COLO829 (cell line): ENCODE data around the gene TIMM9.
"Not testable (repeated sequence)": the region's sequence is repeated elsewhere in the genome, so short reads cannot be mapped to it uniquely, and the experiment has no call there.

Source experiments
- DNase-seq: peaks from one replicate; pipeline ENCODE4 v3.0.0; 2012; ENCODE audit warnings: low spot score

The TIMM9 gene

GRCh38 chr14:58427281-58428117 lies at the start of gene TIMM9, which contains the start of gene KIAA0586:
Gene TIMM9, minus strand, starts transcription at chr14:58427531. Its CDS starts 15,586 bp downstream, at chr14:58411945.
Gene KIAA0586, plus strand, starts transcription at chr14:58427719. Its CDS starts 546 bp downstream, at chr14:58428265.
- peak; percentile 99 for DNase-seq

GRCh38 chr14:58476320-58476719 lies 49.0 kb upstream of the TIMM9 start:
- DNase-seq, result no peak

- DNase-seq, result no peak
Measured at GRCh38 chr14:58469309-58469708, 42.0 kb upstream of the TIMM9 start.

- no peak for DNase-seq
Measured at GRCh38 chr14:58467575-58467974, 40.2 kb upstream of the TIMM9 start.

GRCh38 chr14:58466459-58466858 lies 39.1 kb upstream of the TIMM9 start:
- no peak for DNase-seq

- DNase-seq, result peak; percentile 56
Measured at GRCh38 chr14:58465421-58465820, 38.1 kb upstream of the TIMM9 start.

- no peak for DNase-seq
Measured at GRCh38 chr14:58464652-58465051, 37.3 kb upstream of the TIMM9 start.

- DNase-seq, result no peak
Measured at GRCh38 chr14:58463147-58463546, 35.8 kb upstream of the TIMM9 start.

GRCh38 chr14:58460772-58461171 lies 33.4 kb upstream of the TIMM9 start:
- no peak for DNase-seq

GRCh38 chr14:58455593-58456265 lies 28.4 kb upstream of the TIMM9 start:
- peak; percentile 88 for DNase-seq

GRCh38 chr14:58444627-58445026 lies 17.3 kb upstream of the TIMM9 start:
- no peak for DNase-seq

- no peak for DNase-seq
Measured at GRCh38 chr14:58439476-58439875, 12.1 kb upstream of the TIMM9 start.

GRCh38 chr14:58430156-58430555 lies 2.8 kb upstream of the TIMM9 start:
- no peak for DNase-seq

- peak; percentile 58 for DNase-seq
Measured at GRCh38 chr14:58428118-58428683, 870 bp upstream of the TIMM9 start.

GRCh38 chr14:58426670-58427280 lies 556 bp downstream of the TIMM9 start:
- DNase-seq, result peak; percentile 57

GRCh38 chr14:58416934-58417333 lies 10.4 kb downstream of the TIMM9 start:
- DNase-seq, result not testable (repeated sequence)

- DNase-seq, result no peak
Measured at GRCh38 chr14:58415636-58416547, 11.4 kb downstream of the TIMM9 start.

- no peak for DNase-seq
Measured at GRCh38 chr14:58414845-58415244, 12.5 kb downstream of the TIMM9 start.

- no peak for DNase-seq
Measured at GRCh38 chr14:58408681-58409215, 18.6 kb downstream of the TIMM9 start.

GRCh38 chr14:58401587-58401986 lies 25.7 kb downstream of the TIMM9 start:
- DNase-seq, result no peak

GRCh38 chr14:58398895-58399294 lies 28.4 kb downstream of the TIMM9 start:
- DNase-seq, result no peak
